Measurements from ENCODE around the gene CHSY1.

- TF ChIP-seq CTCF (IDR thresholded peaks at IDR 0.05) (no peak), BCL3 (IDR thresholded peaks at IDR 0.05) (no peak), SMC3 (IDR thresholded peaks at IDR 0.05) (no peak), RFX5 (IDR thresholded peaks at IDR 0.05) (no peak), POLR2A (IDR thresholded peaks at IDR 0.05; ENCODE audit: low read length) (no peak), MAFK (IDR thresholded peaks at IDR 0.05; ENCODE audit: partially characterized antibody) (no peak), MAX (IDR thresholded peaks at IDR 0.05) (no peak), JUN (IDR thresholded peaks at IDR 0.05) (no peak), RCOR1 (IDR thresholded peaks at IDR 0.05; ENCODE audit: low read depth, low read length) (no peak), HOXA7 (CRISPR knock-in tag; IDR thresholded peaks at IDR 0.05) (no peak), POLR2AphosphoS2 (conservative IDR thresholded peaks at IDR 0.05; ENCODE audit: low read length) (no peak), ESRRA (IDR thresholded peaks at IDR 0.05; ENCODE audit: borderline replicate concordance, low read length) (no peak), ELK1 (IDR thresholded peaks at IDR 0.05; ENCODE audit: low read depth, low read length) (no peak)
These were observed 91.7 kb downstream of the CHSY1 start for GRCh38 chr15:101159936-101160815.

Data from A549 (cell line).